H1 (cell line): Measurements from ENCODE around the gene C11orf65.

ENCODE experiments used
- POLR2A ChIP-seq, 2 experiments: IDR thresholded peaks; 1 replicate in 1 of 2; 2 replicates in 1 of 2; pipeline ENCODE4 v1.6.1; 2011; ENCODE audit warnings: low read depth in 2 of 2, low read length in 2 of 2, mild to moderate bottlenecking in 2 of 2; ENCODE audit errors: control extremely low read depth in 1 of 2
- TF ChIP-seq, protein P1 (sequence below), 3 experiments: IDR thresholded peaks; 1 replicate in 2 of 3; 2 replicates in 1 of 3; pipeline versions ENCODE4 v1.5.1 to v1.6.1; 2011; ENCODE audit warnings: low read length in 3 of 3, mild to moderate bottlenecking in 3 of 3, inconsistent platforms in 2 of 3, low read depth in 1 of 3, moderate library complexity in 1 of 3; ENCODE audit not compliant: insufficient read depth in 1 of 3; ENCODE audit errors: control extremely low read depth in 1 of 3

- TF ChIP-seq POLR2A (IDR thresholded peaks at IDR 0.05; ENCODE audit: control extremely low read depth in 1 of 2, low read depth in 2 of 2, low read length in 2 of 2): no peak
- TF ChIP-seq, protein P1, sequence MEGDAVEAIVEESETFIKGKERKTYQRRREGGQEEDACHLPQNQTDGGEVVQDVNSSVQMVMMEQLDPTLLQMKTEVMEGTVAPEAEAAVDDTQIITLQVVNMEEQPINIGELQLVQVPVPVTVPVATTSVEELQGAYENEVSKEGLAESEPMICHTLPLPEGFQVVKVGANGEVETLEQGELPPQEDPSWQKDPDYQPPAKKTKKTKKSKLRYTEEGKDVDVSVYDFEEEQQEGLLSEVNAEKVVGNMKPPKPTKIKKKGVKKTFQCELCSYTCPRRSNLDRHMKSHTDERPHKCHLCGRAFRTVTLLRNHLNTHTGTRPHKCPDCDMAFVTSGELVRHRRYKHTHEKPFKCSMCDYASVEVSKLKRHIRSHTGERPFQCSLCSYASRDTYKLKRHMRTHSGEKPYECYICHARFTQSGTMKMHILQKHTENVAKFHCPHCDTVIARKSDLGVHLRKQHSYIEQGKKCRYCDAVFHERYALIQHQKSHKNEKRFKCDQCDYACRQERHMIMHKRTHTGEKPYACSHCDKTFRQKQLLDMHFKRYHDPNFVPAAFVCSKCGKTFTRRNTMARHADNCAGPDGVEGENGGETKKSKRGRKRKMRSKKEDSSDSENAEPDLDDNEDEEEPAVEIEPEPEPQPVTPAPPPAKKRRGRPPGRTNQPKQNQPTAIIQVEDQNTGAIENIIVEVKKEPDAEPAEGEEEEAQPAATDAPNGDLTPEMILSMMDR (IDR thresholded peaks at IDR 0.05; ENCODE audit: control extremely low read depth in 1 of 3, insufficient read depth in 1 of 3, low read depth in 1 of 3, low read length in 3 of 3): no peak
Measured at GRCh38 chr11:108508653-108509593, 41.6 kb upstream of the C11orf65 start.
